Ovary (tissue), 9 donors: ENCODE data around the gene FOS. TPM values are rescaled to one million over a fixed set of nuclear protein-coding genes. Genes with fewer than 3 reads are reported as not detected.

ENCODE experiments used
- DNase-seq, 5 donors: peaks; one replicate each; pipeline ENCODE4 v3.0.0-alpha.2; 2019 to 2020
- H3K27ac ChIP-seq, 2 donors: fragments of 200-600 bp; one replicate each; pipeline versions ENCODE4 v1.5.1 to v1.8.0; 2019 to 2022
- H3K27me3 ChIP-seq: fragments of 200-600 bp; one replicate; pipeline ENCODE4 v1.8.0; 2022
- H3K36me3 ChIP-seq: fragments of 200-600 bp; sonication (generic); one replicate; pipeline ENCODE4 v1.5.1; 2019
- H3K4me1 ChIP-seq: one replicate; pipeline ENCODE4 v1.8.1; 2013; ENCODE audit warnings: mild to moderate bottlenecking, moderate library complexity; ENCODE audit not compliant: insufficient read depth
- H3K4me3 ChIP-seq: fragments of 200-600 bp; sonication (generic); one replicate; pipeline ENCODE4 v1.5.1; 2017
- H3K9me3 ChIP-seq, 2 donors: fragments of 200-600 bp in 1 of 2; sonication (generic) in 1 of 2; one replicate each; pipeline versions ENCODE4 v1.5.1 to v1.8.1; 2013 to 2019; ENCODE audit warnings: mild to moderate bottlenecking in 1 of 2, moderate library complexity in 1 of 2
- CTCF ChIP-seq, 3 donors: fragments of 450-650 bp in 2 of 3; fragments of 200-600 bp in 1 of 3; IDR thresholded peaks; one replicate each; pipeline versions ENCODE4 v1.5.1 to v1.8.0; 2016 to 2022; ENCODE audit warnings: antibody characterized with exemption in 3 of 3, mild to moderate bottlenecking in 1 of 3
- EP300 ChIP-seq: sonication (generic); formaldehyde crosslinking; IDR thresholded peaks from one replicate; pipeline ENCODE4 v1.6.1; 2017; ENCODE audit warnings: antibody characterized with exemption
- POLR2A ChIP-seq: fragments of 450-650 bp; IDR thresholded peaks from one replicate; pipeline ENCODE4 v1.6.1; 2017; ENCODE audit warnings: antibody characterized with exemption, mild to moderate bottlenecking, moderate library complexity
- WGBS, 3 donors: extraction: QIAGEN DNeasy Blood & Tissue Kit in 1 of 3; methylation state at CpG; one replicate each; pipeline versions ENCODE4 v1.1.5 to v1.1.7; 2013 to 2017; 5-methylcytosine and 5-hydroxymethylcytosine counted together
- intact Hi-C, 4 donors: fragments of 100-400 bp; cut with DNase I; formaldehyde crosslinking; loops; one replicate each; pipeline versions ENCODE4 v1.11.0 to v1.15.1; 2022 to 2023
- polyA plus RNA-seq, 2 donors: library from polyadenylated mRNA; stranded (reverse); fragments of 200-250 nt in 1 of 2; fragments of 350-450 nt in 1 of 2; fragmentation: Illumina TruSeq in 1 of 2; extraction: RNeasy Lipid Tissue Mini Kit (QIAGEN cat#74804) in 1 of 2; gene quantifications; one replicate each; pipeline ENCODE4 v1.2.3, GENCODE V29; 2013 to 2014
- total RNA-seq, 7 donors: library from RNA; depleted of rRNA in 2 of 7; stranded (reverse); fragments of >200 nt in 2 of 7; fragmentation: NEBNext Ultra II Directional in 3 of 7; extraction: Animal tissue kit (Norgen Biotek cat#: 25700) in 3 of 7; gene quantifications; one replicate each; pipeline versions ENCODE4 v1.1.0 to v1.2.4, GENCODE V29; 2016 to 2023
- donor health status: DM: no; HTN: no; CAD: no; lungs with moderate emphysema.
- donor health status: DM: no; HTN: no; CAD: no.
- donor health status: Bipolar disorder and iron deficiency.
- donor health status: DM: yes; HTN: yes; CAD: no.
- donor health status: DM: no; HTN: no; CAD: no.
- donor health status: DM: yes; HTN: yes; CAD: no.

Gene FOS
- total and polyA plus RNA-seq, 9 donors, result 115 to 2,019 (median 178) TPM

- Histone ChIP-seq H3K36me3 (no peaks in the 10 kb centered on the region), H3K9me3 (no peaks in the 10 kb centered on the region), H3K4me3 (no peak overlapping the region), H3K4me1 (peaks cover 9% of the 10 kb centered on the region), H3K27ac (no peak overlapping the region), H3K27me3 (no peaks in the 10 kb centered on the region)
- intact Hi-C loops, result no loop called here
- DNase-seq, result no peak
- 93 to 96% (median 93%) methylated on average over 2 of the region's 2 CpGs for WGBS, 3 donors
- no peak for TF ChIP-seq EP300
- no peak for TF ChIP-seq CTCF (IDR thresholded peaks at IDR 0.05)
- no peak for TF ChIP-seq POLR2A
Observed at GRCh38 chr14:75262641-75263040, 16.0 kb upstream of the FOS start.

- WGBS, 3 donors, result 94 to 98% (median 98%) methylated on average over 3 of the region's 3 CpGs
Observed at GRCh38 chr14:75264036-75264435, 14.6 kb upstream of the FOS start.

GRCh38 chr14:75267141-75267721 is 11.4 kb upstream of the FOS start:
- no peaks in the 10 kb centered on the region for H3K36me3 ChIP-seq
- no peak for DNase-seq
- H3K4me1 ChIP-seq, result peaks cover 10% of the 10 kb centered on the region
- intact Hi-C loops, result no loop called here
- H3K27ac ChIP-seq, result peak overlapping the region; percentile 9 to 76
- H3K27me3 ChIP-seq, result no peaks in the 10 kb centered on the region
- H3K9me3 ChIP-seq, result no peaks in the 10 kb centered on the region
- TF ChIP-seq POLR2A, result no peak
- TF ChIP-seq CTCF (IDR thresholded peaks at IDR 0.05), result no peak
- TF ChIP-seq EP300, result no peak
- 5 to 7% (median 7%) methylated on average over 3 of the region's 3 CpGs for WGBS, 3 donors
- H3K4me3 ChIP-seq, result no peak overlapping the region

More at GRCh38 chr14:75264036-75264435, 14.6 kb upstream of the FOS start:
- no peak for DNase-seq
- H3K9me3 ChIP-seq, result no peaks in the 10 kb centered on the region
- intact Hi-C loops, result no loop called here
- H3K4me1 ChIP-seq, result peaks cover 12% of the 10 kb centered on the region
- H3K4me3 ChIP-seq, result no peak overlapping the region
- TF ChIP-seq POLR2A, result no peak
- TF ChIP-seq CTCF (IDR thresholded peaks at IDR 0.05), result no peak
- no peak for TF ChIP-seq EP300
- no peak overlapping the region for H3K27ac ChIP-seq
- H3K27me3 ChIP-seq, result no peaks in the 10 kb centered on the region
- H3K36me3 ChIP-seq, result no peaks in the 10 kb centered on the region

GRCh38 chr14:75268633-75269550 is 9.7 kb upstream of the FOS start:
- TF ChIP-seq POLR2A, result no peak
- no peak for TF ChIP-seq CTCF (IDR thresholded peaks at IDR 0.05)
- no peak for TF ChIP-seq EP300
- intact Hi-C loops, result no loop called here
- Histone ChIP-seq H3K27me3 (no peaks in the 10 kb centered on the region), H3K4me3 (no peak overlapping the region), H3K9me3 (no peaks in the 10 kb centered on the region), H3K4me1 (peaks cover 16% of the 10 kb centered on the region), H3K36me3 (no peaks in the 10 kb centered on the region), H3K27ac (no peak overlapping the region)
- 87 to 88% (median 88%) methylated on average over 7 of the region's 7 CpGs for WGBS, 3 donors
- DNase-seq, result no peak
